ENCODE measurements around the gene ALDH18A1.
"Not testable (repeated sequence)": the region's sequence is repeated elsewhere in the genome, so short reads cannot be mapped to it uniquely, and the experiment has no call there.

The ALDH18A1 gene

DNA sequence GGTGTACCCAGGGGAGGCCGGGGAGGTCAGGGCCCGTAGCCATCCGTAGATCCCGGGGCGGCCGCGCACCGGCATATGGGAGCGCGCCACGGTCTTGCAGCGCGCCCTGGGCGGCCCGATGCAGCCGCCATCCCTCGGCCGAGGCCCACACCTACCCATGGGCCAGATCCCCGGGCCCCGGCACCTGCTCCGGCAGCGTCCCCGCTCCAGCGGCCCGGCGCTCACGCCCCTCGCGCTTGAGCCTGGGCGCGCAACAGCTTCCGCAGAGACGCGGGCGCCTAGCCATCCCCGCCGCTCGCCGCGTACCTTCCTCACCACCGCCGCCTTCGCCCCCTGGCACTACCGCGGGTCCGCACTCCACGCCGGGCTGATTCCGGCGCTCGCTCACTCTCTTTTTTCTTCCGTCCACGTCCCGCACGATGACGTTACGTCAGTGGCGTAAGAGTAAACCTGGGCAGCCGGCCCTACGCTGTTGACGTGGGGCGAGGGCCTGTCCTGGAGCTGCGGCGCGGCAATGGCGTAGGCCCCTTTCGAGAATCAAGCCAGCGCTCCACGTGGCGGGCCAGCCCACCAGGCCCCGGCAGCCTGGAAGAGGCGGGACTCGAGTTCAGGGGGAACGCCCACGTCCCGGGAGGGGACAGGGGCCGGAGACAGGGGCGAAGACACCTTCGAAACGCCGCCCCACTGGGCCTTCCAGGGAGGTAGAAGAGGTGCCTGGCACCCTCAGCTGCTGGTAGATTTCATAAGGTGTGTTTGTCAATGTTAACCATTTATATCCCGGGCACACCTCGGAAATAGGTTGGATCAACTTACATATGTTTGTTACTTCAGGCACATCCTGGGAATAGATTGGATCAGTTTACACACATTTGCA lies at the start of gene ALDH18A1:
Gene ALDH18A1 (minus strand): TSS at position 421 of the 874 bp plus-strand sequence. CDS start 3,334 bp downstream, outside the sequence.
- DNase-seq: peak; percentile 97

GRCh38 chr10:95698415-95698814 lies 41.9 kb upstream of the ALDH18A1 start:
- no peak for DNase-seq

DNA sequence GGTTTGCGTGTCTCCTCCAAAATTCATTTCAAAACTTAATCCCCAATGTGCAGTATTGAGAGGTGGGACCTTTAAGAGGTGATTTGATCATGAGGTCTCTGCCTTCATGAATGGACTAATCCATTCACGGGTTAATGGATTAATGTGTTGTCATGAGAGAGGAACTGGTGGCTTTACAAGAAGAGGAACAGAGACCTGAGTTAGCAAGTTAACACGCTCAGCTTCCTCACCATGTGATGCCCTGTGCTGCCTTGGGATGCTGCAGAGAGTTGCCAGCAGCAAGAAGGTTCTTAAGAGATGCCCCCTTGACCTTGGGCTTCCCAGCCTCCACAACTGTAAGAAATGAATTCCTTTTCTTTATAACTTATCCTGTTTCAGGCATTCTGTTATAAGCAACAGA lies 40.9 kb upstream of the ALDH18A1 start:
- DNase-seq: peak; percentile 34

- no peak for DNase-seq
Observed at GRCh38 chr10:95694665-95695064, 38.2 kb upstream of the ALDH18A1 start.

DNA sequence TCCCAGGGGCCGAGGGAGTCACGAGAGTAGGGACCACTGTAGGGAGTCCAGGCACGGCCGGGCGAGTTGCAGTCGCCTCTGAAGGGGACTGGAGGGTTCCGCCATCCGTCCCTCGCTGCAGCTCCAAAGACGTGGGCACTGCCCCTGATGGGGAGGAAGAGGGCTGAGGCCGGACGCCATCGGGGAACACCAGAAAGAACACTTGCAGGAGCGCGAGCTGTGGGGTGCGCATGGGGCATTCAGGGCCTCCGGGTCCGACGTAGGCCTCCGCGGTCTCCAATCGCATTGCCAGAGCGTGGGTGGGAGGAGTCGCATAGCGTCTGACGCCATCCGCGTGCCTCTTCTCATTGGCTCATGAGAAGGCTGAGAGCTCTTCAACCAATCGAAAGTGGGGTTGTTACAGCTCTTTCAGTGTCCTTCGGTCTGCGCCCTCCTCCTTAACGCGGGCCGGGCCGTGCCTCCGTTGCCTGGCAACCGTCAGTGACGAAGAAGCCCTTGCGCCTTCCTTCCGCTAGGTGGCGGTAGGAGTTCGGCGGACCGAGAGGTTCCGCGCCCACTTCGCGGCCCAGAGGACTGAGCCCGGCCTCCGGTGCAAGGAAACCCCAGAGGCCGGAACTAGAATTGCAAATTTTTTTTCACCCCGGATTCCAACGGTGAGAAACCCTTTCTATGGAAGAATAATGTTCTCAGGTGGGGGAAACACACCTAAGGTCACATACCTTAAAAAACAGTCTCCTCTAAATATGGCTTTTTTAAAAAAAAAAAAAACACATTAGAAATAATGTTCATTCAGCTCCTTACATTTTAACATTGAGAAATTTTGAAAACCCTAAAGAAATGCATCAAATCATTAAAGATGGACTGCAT lies 37.4 kb upstream of the ALDH18A1 start, which contains the start of gene TCTN3:
Gene TCTN3 (minus strand): TSS at position 260 of the 867 bp plus-strand sequence. CDS start 28 bp downstream, at position 232.
- peak; percentile 100 for DNase-seq

GRCh38 chr10:95693071-95693667 lies 36.7 kb upstream of the ALDH18A1 start:
- peak; percentile 19 for DNase-seq

- peak; percentile 61 for DNase-seq
Observed at GRCh38 chr10:95691281-95691680, 34.8 kb upstream of the ALDH18A1 start.

- DNase-seq: no peak
Observed at GRCh38 chr10:95688648-95689047, 32.1 kb upstream of the ALDH18A1 start.

- DNase-seq: no peak
Observed at GRCh38 chr10:95683966-95684365, 27.5 kb upstream of the ALDH18A1 start.

- DNase-seq: peak; percentile 19
Observed at GRCh38 chr10:95675403-95676116, 19.0 kb upstream of the ALDH18A1 start.

DNA sequence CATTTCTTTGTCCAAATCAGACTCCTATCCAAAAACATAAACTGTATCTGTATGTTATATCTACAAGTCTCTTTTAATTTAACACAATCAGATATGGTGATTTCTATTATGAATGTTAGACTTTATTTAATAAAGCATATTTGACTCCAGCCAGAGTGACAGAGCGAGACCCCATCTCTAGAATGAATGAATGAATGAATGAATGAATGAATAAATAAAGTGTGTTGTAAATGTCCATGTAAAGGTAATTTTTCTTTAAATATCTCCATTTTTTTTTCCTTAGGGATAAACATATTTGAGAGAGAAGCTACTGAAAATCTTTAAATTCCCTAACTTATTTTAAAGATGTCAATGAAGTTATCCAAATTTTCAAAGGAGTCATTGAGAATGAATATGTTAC lies 18.1 kb upstream of the ALDH18A1 start:
- DNase-seq: no peak

DNA sequence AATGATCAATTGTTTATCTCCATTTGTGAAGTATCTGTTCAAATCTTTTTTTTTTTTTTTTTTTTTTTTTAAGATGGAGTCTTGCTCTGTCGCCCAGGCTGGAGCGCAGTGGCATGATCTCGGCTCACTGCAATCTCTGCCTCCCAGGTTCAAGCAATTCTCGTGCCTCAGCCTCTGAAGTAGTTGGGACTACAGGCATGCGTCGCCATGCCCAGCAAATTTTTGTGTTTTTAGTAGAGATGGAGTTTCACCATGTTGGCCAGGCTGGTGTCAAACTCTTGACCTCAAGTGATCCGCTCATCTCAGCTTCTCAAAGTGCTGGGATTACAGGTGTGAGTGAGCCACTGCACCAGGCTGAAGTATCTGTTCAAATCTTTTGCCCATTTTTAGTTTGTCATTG lies 16.1 kb upstream of the ALDH18A1 start:
- DNase-seq: not testable (repeated sequence)

DNA sequence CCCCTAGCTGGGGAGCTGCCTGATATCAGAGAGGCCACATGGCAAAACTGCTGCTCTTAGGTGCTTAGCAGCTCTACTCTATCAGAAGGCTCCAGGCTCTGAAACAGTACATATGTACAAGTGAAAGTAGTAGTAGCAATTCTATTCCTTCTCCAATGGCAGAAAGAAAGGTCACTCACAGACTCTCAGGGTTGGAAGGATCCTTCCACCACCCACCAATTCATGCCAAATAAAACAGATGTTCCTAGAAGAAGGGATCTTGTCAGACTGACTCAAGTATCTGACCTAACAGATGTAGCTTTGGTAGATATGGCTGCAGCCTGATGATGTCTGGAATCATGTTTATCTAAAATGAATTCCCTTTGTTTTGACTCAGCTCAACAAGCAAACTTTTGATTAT lies 8.0 kb upstream of the ALDH18A1 start:
- DNase-seq: peak; percentile 85

GRCh38 chr10:95663496-95663895 lies 7.0 kb upstream of the ALDH18A1 start:
- no peak for DNase-seq

DNA sequence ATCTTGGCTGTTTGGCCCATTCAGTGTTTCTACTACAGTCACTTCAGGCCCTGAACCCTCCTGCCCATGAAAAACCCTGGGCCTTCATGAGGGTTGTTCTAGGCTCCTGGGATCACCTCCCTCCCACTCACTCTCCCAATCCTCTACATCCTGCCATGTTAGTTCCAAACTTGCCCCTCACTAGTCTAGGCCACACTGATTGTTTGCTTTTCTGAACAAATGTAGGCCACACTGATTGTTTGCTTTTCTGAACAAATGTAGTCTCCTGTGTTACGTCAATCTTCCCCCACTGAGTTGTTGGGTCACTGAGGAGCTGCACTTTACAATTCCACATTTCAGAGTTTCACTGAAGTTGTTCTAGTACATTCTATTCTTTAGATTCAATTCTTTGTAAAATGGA lies 5.3 kb upstream of the ALDH18A1 start:
- DNase-seq: no peak

DNA sequence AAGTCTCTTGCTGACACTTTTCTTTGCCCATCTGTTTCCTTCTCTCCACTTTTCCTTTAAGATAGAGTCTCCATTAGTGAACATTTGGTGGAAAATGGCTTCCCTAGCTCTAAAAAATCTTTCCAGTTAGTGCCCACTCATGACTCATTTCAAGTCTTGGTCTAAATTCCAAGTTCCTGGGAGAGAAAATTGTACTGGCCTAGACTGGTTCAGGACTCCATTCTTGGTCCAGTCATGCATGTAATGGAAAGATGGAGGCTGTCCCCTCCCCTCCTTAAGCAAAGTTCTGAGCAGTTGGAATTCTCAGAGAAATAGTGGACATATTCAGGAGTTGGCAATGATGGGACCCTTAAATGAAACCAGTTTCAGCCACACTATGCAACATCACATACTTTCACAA lies 3.8 kb upstream of the ALDH18A1 start:
- DNase-seq: no peak

DNA sequence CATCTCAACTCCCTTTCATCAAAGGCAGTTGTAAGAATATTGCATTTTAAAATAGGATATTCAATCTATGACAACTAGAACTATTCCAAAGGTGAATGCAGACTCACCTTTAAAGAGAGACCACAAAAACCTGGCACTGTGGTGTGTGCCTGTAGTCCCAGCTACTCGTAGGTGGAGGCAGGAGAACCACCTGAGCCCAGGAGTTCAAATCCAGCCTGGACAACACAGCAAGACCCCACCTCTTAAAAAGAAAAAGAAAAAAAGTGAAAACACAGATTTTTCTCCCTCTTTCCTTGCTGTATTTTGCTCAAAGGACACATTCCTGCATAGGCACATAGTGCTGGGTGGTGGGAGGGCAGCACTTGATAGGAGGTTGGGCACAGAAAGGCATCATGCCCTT lies 739 bp upstream of the ALDH18A1 start:
- no peak for DNase-seq

DNA sequence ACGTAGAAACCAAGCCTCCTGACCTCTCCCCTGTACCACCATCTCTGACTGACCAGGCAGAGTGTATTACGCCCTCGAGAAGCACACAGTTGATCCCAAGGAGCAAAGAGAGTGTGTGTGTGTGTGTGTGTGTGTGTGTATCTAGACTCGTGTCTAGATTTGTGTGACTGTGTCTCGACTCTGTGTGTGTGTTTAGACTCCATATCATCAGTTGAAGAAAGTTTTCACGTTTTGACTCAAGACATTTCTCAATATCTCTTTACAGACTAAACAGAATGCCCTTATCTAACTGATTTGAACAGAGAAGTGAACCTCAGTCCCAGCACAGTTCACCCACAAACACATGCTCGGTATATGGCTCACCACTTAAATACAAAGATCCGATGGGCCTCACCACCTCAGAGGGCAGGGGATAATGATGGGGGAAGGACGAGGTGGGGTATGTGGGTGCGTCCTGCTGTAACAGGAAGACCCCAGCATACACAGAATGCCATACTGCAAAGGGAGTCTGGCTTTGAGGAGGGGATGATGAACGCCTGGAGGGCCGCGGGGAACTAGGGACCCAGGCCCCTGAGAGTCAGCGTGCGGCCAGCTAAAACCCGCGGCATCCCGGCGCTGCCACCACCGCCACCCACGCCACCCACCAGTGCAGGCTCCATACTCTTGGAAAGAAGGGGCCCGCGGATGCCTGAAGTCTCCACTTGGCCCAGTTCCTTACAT lies 780 bp downstream of the ALDH18A1 start:
- DNase-seq: peak; percentile 67

- DNase-seq: no peak
Observed at GRCh38 chr10:95653895-95654294, 2.6 kb downstream of the ALDH18A1 start.

DNA sequence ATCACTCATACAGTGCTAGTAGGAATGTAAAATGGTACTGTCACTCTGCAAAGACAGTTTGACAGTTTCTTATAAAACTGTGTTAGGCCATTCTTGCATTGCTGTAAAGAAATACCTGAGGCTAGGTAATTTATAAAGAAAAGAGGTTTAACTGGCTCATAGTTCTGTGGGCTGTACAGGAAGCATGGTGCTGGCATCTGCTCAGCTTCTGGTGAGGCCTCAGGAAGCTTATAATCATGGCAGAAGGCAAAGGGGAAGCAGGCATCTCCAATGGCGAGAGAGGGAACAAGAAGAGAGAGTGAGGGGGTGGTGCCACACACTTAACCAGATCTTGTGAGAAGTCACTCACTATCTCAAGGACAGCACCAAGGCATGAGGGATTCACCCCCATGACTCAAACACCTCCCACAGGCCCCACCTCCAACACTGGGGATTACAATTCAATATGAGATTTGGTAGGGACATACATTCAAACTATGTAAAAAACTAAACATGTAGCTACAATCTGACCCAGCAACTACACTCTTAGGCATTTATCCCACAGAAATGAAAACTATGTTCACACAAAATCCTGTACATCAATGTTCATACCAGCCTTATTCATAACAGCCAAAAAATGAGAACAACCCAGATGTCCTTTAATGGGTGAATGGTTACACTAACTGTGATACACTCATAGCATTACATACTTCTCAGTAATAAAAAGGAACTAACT lies 5.0 kb downstream of the ALDH18A1 start:
- DNase-seq: no peak

DNA sequence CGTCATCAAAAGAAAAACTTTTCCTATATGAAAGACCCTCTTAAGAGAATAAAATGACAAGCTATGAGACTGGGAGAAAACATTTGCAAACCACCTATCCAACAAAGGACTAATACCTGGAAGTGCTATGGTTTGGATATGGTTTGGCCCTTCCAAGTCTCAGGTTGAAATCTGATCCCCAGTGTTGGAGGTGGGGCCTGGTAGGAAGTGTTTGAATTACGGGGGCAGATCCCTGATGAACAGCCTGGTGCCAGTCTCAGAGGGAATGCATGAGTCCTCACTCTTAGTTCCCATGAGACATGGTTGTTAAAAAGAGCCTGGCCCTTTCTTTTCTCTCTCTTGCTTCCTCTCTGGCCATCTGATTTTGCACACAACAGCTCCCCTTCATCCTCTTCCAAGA lies 6.3 kb downstream of the ALDH18A1 start:
- DNase-seq: no peak

Measured in hematopoietic multipotent progenitor cell treated with erythropoietin and hydrocortisone succinate and interleukin-3 and kit ligand, for 4 days (in vitro differentiated cells).